ENCODE measurements around the gene SLC7A14. TPM values are rescaled to one million over a fixed set of nuclear protein-coding genes. Genes with fewer than 3 reads are reported as not detected.
A peak's percentile ranks its signal among the peaks of the same experiment; 100 is the strongest.

The SLC7A14 gene
- total RNA-seq, 1 experiment from 2014 or later = not detected

DNA sequence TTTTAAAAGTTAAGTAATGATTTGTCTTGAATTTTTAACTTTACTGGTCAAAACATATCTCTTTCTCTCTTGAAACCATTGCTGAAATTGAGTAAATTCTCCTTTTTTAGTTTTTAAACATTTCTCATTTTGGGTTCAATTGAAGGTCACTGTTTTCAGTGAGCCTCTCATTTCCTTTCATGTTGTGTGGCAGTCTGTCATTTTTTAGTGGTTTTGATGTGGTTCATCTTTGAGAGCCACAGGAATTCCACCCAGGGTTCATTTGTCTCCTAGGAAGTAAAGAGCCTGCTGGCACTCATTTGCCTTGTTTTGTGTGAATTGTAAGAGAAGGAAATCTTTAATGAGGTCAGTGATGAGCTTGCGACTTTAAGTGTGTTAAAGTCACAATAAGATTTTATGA is 156.8 kb downstream of the SLC7A14 start:
- Histone ChIP-seq H3K4me3 (ENCODE audit: low read depth, low read length, poor library complexity, severe bottlenecking) (no peak overlapping the region), H3K36me3 (ENCODE audit: insufficient read depth, low read length, poor library complexity, severe bottlenecking) (no peaks in the 10 kb centered on the region), H3K9me3 (ENCODE audit: low read depth, low read length, poor library complexity, severe bottlenecking) (no peaks in the 10 kb centered on the region), H3K27me3 (replicated peaks; ENCODE audit: insufficient read depth, low read depth, low read length, poor library complexity) (no peaks in the 10 kb centered on the region), H3K4me1 (ENCODE audit: insufficient read depth, low read length, poor library complexity, severe bottlenecking) (no peaks in the 10 kb centered on the region), H3K27ac (ENCODE audit: low read depth, low read length, poor library complexity, severe bottlenecking) (no peak overlapping the region)
- peak; percentile 66 for DNase-seq (ENCODE audit: low spot score)
- BruUV-seq (replicated peaks) = no TSS peak
- ChIA-PET CTCF (no interaction called here), POLR2A (ENCODE audit: low non-redundant PET) (no interaction called here)
- intact Hi-C loops (cut with micrococcal nuclease; ENCODE audit: unreplicated experiment) = no loop called here
- no peak for TF ChIP-seq EZH2 (IDR thresholded peaks at IDR 0.05; ENCODE audit: borderline replicate concordance, low read depth, low read length, poor library complexity, severe bottlenecking)
- TF ChIP-seq, protein P1, sequence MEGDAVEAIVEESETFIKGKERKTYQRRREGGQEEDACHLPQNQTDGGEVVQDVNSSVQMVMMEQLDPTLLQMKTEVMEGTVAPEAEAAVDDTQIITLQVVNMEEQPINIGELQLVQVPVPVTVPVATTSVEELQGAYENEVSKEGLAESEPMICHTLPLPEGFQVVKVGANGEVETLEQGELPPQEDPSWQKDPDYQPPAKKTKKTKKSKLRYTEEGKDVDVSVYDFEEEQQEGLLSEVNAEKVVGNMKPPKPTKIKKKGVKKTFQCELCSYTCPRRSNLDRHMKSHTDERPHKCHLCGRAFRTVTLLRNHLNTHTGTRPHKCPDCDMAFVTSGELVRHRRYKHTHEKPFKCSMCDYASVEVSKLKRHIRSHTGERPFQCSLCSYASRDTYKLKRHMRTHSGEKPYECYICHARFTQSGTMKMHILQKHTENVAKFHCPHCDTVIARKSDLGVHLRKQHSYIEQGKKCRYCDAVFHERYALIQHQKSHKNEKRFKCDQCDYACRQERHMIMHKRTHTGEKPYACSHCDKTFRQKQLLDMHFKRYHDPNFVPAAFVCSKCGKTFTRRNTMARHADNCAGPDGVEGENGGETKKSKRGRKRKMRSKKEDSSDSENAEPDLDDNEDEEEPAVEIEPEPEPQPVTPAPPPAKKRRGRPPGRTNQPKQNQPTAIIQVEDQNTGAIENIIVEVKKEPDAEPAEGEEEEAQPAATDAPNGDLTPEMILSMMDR (conservative IDR thresholded peaks at IDR 0.05; ENCODE audit: low read depth, low read length) = no peak

DNA sequence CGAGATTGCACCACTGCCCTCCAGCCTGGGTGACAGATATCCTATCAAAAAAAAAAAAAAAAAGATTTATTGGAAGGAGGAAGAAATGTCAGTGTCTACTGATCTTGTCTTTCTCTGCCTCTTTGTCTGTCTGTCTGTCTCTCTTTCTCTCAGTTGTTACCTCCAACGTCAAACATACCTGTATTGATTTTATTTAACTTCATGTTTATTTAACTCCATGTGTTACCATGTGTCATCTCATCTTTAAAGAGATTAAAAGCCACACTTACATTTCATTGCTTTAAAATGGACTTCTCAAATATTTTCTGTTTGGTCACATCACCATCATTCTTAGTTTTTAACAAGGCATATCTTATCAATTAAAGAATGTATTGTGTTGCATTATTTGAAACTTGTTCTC is 157.8 kb downstream of the SLC7A14 start:
- no peaks in the 10 kb centered on the region for H3K4me1 ChIP-seq (ENCODE audit: insufficient read depth, low read length, poor library complexity, severe bottlenecking)
- CTCF ChIA-PET = no interaction called here
- H3K27ac ChIP-seq (ENCODE audit: low read depth, low read length, poor library complexity, severe bottlenecking) = no peak overlapping the region
- POLR2A ChIA-PET (ENCODE audit: low non-redundant PET) = no interaction called here
- intact Hi-C loops (cut with micrococcal nuclease; ENCODE audit: unreplicated experiment) = no loop called here
- no peaks in the 10 kb centered on the region for H3K27me3 ChIP-seq (replicated peaks; ENCODE audit: insufficient read depth, low read depth, low read length, poor library complexity)
- H3K4me3 ChIP-seq (ENCODE audit: low read depth, low read length, poor library complexity, severe bottlenecking) = no peak overlapping the region
- DNase-seq (ENCODE audit: low spot score) = no peak
- H3K36me3 ChIP-seq (ENCODE audit: insufficient read depth, low read length, poor library complexity, severe bottlenecking) = no peaks in the 10 kb centered on the region
- TF ChIP-seq, protein P1 (conservative IDR thresholded peaks at IDR 0.05; ENCODE audit: low read depth, low read length) = no peak
- no peak for TF ChIP-seq EZH2 (IDR thresholded peaks at IDR 0.05; ENCODE audit: borderline replicate concordance, low read depth, low read length, poor library complexity, severe bottlenecking)
- no TSS peak for BruUV-seq (replicated peaks)
- H3K9me3 ChIP-seq (ENCODE audit: low read depth, low read length, poor library complexity, severe bottlenecking) = no peaks in the 10 kb centered on the region

DNA sequence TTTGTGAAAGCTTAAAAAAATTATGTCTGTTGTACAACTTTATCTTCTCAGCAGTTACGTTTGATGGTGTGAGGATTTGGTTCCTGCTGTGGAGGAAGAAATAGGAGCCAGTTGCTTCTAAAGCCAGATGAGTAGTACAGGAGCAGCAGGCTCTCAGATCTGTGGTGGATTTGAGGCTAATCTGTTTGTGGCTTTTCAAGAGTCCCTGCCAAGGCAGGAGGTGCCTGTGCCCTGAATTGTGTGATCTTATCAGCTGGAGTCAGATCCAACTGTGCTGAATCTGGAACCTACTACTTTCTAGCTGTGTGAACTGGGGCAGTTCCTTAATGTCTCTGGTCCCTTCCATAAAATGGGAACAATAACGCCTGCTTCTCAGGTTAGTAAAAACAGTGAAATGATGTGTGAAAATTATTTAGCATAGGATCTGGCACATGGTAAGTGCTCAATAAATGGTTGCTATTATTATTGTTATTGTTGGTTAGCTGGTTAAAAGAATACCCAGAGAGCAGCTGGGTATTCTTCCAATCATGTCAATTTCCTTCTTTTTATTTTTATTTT is 159.6 kb downstream of the SLC7A14 start:
- no peak overlapping the region for H3K4me3 ChIP-seq (ENCODE audit: low read depth, low read length, poor library complexity, severe bottlenecking)
- intact Hi-C loops (cut with micrococcal nuclease; ENCODE audit: unreplicated experiment) = no loop called here
- no peaks in the 10 kb centered on the region for H3K9me3 ChIP-seq (ENCODE audit: low read depth, low read length, poor library complexity, severe bottlenecking)
- no peaks in the 10 kb centered on the region for H3K27me3 ChIP-seq (replicated peaks; ENCODE audit: insufficient read depth, low read depth, low read length, poor library complexity)
- BruUV-seq (replicated peaks) = no TSS peak
- ChIA-PET POLR2A (ENCODE audit: low non-redundant PET) (no interaction called here), CTCF (no interaction called here)
- no peaks in the 10 kb centered on the region for H3K36me3 ChIP-seq (ENCODE audit: insufficient read depth, low read length, poor library complexity, severe bottlenecking)
- no peak for TF ChIP-seq EZH2 (IDR thresholded peaks at IDR 0.05; ENCODE audit: borderline replicate concordance, low read depth, low read length, poor library complexity, severe bottlenecking)
- TF ChIP-seq, protein P1 (conservative IDR thresholded peaks at IDR 0.05; ENCODE audit: low read depth, low read length) = no peak
- DNase-seq (ENCODE audit: low spot score) = no peak
- no peak overlapping the region for H3K27ac ChIP-seq (ENCODE audit: low read depth, low read length, poor library complexity, severe bottlenecking)
- H3K4me1 ChIP-seq (ENCODE audit: insufficient read depth, low read length, poor library complexity, severe bottlenecking) = no peaks in the 10 kb centered on the region

Data from A673 (cell line).